Parathyroid adenoma (tissue), 2 donors: Measurements from ENCODE around the gene MAMSTR.
"Not testable (repeated sequence)": the region's sequence is repeated elsewhere in the genome, so short reads cannot be mapped to it uniquely, and the experiment has no call there.

Experiments
- H2AFZ ChIP-seq: fragments of 300-600 bp; sonication (generic); one replicate; pipeline ENCODE4 v1.7.0; 2017; ENCODE audit warnings: antibody characterized with exemption, mild to moderate bottlenecking
- H3K27ac ChIP-seq: fragments of 300-600 bp; sonication (generic); one replicate; pipeline ENCODE4 v1.7.0; 2017
- H3K27me3 ChIP-seq: fragments of 300-600 bp; sonication (generic); one replicate; pipeline ENCODE4 v1.7.0; 2017; ENCODE audit warnings: low read length; ENCODE audit not compliant: control insufficient read depth, insufficient read depth
- H3K36me3 ChIP-seq: fragments of 300-600 bp; sonication (generic); one replicate; pipeline ENCODE4 v1.7.0; 2017; ENCODE audit warnings: low read length; ENCODE audit not compliant: control insufficient read depth, insufficient read depth
- H3K4me1 ChIP-seq: fragments of 300-600 bp; sonication (generic); one replicate; pipeline ENCODE4 v1.7.0; 2017; ENCODE audit warnings: control low read depth
- H3K4me2 ChIP-seq: fragments of 300-600 bp; sonication (generic); one replicate; pipeline ENCODE4 v1.7.0; 2017; ENCODE audit warnings: low read length
- H3K4me3 ChIP-seq: fragments of 300-600 bp; sonication (generic); one replicate; pipeline ENCODE4 v1.7.0; 2017; ENCODE audit warnings: low read depth, low read length
- H3K79me2 ChIP-seq: fragments of 300-600 bp; sonication (generic); one replicate; pipeline ENCODE4 v1.7.0; 2017; ENCODE audit warnings: control low read depth
- H3K9ac ChIP-seq: fragments of 300-600 bp; sonication (generic); one replicate; pipeline ENCODE4 v1.7.0; 2017; ENCODE audit warnings: mild to moderate bottlenecking
- H3K9me3 ChIP-seq: fragments of 300-600 bp; sonication (generic); one replicate; pipeline ENCODE4 v1.7.0; 2017; ENCODE audit warnings: low read length; ENCODE audit not compliant: control insufficient read depth
- CTCF ChIP-seq: fragments of 300-600 bp; sonication (generic); IDR thresholded peaks from one replicate; pipeline ENCODE4 v1.7.0; 2017; ENCODE audit warnings: antibody characterized with exemption, mild to moderate bottlenecking
- donor health status: primary hyperparathyroidism.

The MAMSTR gene

GRCh38 chr19:48685583-48685982, 33.9 kb downstream of the MAMSTR start:
- Histone ChIP-seq H3K4me3 (no peak overlapping the region), H3K79me2 (no peaks in the 10 kb centered on the region), H3K4me1 (no peaks in the 10 kb centered on the region), H3K27me3 (no peaks in the 10 kb centered on the region), H2AFZ (no peak overlapping the region), H3K9me3 (no peaks in the 10 kb centered on the region), H3K4me2 (no peak overlapping the region), H3K36me3 (no peaks in the 10 kb centered on the region), H3K27ac (no peak overlapping the region), H3K9ac (no peak overlapping the region)
- TF ChIP-seq CTCF, result no peak

GRCh38 chr19:48683349-48683748, 36.2 kb downstream of the MAMSTR start:
- Histone ChIP-seq H3K4me2 (no peak overlapping the region), H3K4me1 (no peaks in the 10 kb centered on the region), H3K4me3 (no peak overlapping the region), H3K36me3 (no peaks in the 10 kb centered on the region), H2AFZ (no peak overlapping the region), H3K79me2 (no peaks in the 10 kb centered on the region), H3K9me3 (no peaks in the 10 kb centered on the region), H3K27ac (no peak overlapping the region), H3K9ac (no peak overlapping the region), H3K27me3 (no peaks in the 10 kb centered on the region)
- TF ChIP-seq CTCF, result no peak

GRCh38 chr19:48681127-48681470, 38.4 kb downstream of the MAMSTR start:
- H3K4me1 ChIP-seq, result no peaks in the 10 kb centered on the region
- no peaks in the 10 kb centered on the region for H3K79me2 ChIP-seq
- no peak overlapping the region for H3K4me2 ChIP-seq
- no peak overlapping the region for H2AFZ ChIP-seq
- H3K27me3 ChIP-seq, result no peaks in the 10 kb centered on the region
- H3K9me3 ChIP-seq, result no peaks in the 10 kb centered on the region
- H3K9ac ChIP-seq, result no peak overlapping the region
- no peaks in the 10 kb centered on the region for H3K36me3 ChIP-seq
- no peak overlapping the region for H3K4me3 ChIP-seq
- no peak overlapping the region for H3K27ac ChIP-seq
- TF ChIP-seq CTCF, result no peak

GRCh38 chr19:48680436-48681126, 38.9 kb downstream of the MAMSTR start:
- no peaks in the 10 kb centered on the region for H3K9me3 ChIP-seq
- no peaks in the 10 kb centered on the region for H3K79me2 ChIP-seq
- no peak overlapping the region for H3K27ac ChIP-seq
- H3K9ac ChIP-seq, result no peak overlapping the region
- H3K4me2 ChIP-seq, result no peak overlapping the region
- H3K27me3 ChIP-seq, result no peaks in the 10 kb centered on the region
- TF ChIP-seq CTCF, result no peak
- no peak overlapping the region for H3K4me3 ChIP-seq
- no peaks in the 10 kb centered on the region for H3K4me1 ChIP-seq
- no peaks in the 10 kb centered on the region for H3K36me3 ChIP-seq
- no peak overlapping the region for H2AFZ ChIP-seq

- H3K9ac ChIP-seq, H3K4me2 ChIP-seq, H2AFZ ChIP-seq, H3K4me1 ChIP-seq, H3K27ac ChIP-seq, H3K27me3 ChIP-seq, H3K36me3 ChIP-seq, H3K4me3 ChIP-seq, H3K79me2 ChIP-seq, H3K9me3 ChIP-seq: not testable (repeated sequence)
Measured at GRCh38 chr19:48680006-48680405, 39.5 kb downstream of the MAMSTR start.
